Hindlimb muscle (tissue), 1 donor: ENCODE results near the gene RAB26. TPM values are rescaled to one million over a fixed set of nuclear protein-coding genes. Genes with fewer than 3 reads are reported as not detected.
"Not testable (repeated sequence)": the region's sequence is repeated elsewhere in the genome, so short reads cannot be mapped to it uniquely, and the experiment has no call there.

Experiments used
- DNase-seq: peaks from one replicate; pipeline ENCODE4 v3.0.0-alpha.2; 2013
- polyA plus RNA-seq: library from polyadenylated mRNA; unstranded; fragments of 120-200 nt; gene quantifications from one replicate; pipeline ENCODE4 v1.2.1, GENCODE V29; 2013; ENCODE audit not compliant: insufficient read length

The RAB26 gene
- polyA plus RNA-seq, 1 donor, result 0.92 TPM

DNA sequence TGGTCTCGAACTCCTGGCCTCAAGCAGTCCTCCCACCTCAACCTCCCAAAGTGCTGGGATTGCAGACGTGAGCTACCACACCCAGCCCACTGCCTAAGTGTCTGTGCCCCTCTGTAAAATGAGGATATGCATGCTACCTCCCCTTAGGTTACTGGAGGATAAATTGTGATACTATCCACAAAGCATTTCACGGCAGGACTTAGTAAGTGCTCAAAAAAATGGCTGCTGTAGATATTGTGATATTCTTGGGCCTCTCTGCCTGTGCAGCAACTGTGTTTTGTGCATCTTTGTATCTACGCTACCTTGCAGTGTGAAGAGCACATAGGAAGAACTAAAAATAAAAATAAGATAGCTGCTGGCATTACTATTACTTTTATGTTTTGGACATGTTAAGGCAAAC is 49.9 kb downstream of the RAB26 start:
- no peak for DNase-seq

DNA sequence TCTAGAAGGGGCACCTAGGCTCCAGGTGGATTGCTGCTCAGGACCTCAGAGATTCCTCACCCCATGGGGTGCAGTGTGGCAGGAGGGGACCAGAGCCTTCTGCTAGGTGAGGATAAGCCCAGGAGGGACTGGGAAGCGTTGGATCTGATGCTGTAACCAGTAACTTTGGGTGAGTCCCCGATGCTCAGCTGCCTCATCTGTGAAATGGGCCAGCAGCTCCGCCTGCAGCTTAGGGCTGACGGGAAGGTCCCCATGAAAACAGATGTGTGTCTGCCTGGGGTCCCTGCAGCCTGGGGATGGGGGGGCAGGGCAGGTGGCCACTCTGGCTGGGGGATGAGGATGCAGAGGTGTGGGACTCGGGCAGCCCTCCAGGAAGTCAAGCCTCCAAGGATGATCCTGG is 50.7 kb downstream of the RAB26 start:
- no peak for DNase-seq

DNA sequence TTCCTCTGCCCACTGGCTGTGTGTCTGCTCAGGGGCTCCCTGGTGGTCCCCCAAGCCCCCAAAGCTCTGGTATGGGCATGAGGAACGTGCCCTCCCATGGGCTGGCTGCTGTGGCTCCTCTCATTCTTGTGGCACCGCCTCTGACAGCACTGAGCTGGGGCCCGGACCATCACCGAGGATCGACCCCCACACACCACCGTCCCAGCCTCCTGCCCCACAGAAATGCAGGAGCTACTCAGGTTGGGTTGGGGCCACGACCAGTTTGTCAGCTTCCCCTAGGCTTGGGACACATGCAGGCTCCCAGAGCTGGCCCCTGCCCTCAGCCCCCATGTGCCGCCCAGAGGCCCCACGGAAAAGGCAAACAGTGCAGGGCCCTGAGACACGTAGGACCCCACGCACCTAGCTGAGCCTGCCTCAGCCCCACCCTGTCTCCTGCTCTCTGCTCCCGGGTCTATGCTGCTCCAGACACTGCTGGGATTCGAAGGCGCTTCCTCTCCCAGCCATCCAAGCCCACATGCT is 51.3 kb downstream of the RAB26 start:
- DNase-seq, result no peak

GRCh38 chr16:2200313-2200712 is 51.9 kb downstream of the RAB26 start:
- no peak for DNase-seq

DNA sequence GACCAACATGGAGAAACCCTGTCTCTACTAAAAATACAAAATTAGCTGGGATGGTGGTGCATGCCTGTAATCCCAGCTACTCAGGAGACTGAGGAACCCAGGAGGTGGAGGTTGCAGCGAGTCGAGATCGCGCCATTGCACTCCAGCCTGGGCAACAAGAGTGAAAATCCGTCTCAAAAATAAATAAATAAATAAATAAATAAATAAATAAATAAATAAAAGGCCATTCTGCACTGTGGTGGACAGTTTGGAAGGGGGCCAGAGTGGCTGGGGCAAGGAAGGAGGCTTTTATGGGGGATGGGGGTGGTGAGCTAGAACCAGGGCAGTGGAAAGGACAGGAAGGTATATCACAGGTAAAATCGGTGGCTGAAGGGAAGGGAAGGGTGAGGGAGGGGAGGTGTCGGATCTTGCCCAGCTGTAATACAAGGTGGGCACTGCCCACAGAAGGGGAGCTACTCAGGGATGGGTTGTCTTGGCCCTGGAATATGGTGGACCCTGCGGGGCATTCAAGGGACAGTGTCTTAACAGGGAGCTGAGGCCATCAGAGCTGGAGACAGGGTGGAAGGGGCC is 54.8 kb downstream of the RAB26 start:
- DNase-seq, result not testable (repeated sequence)

Other genes with a start within 250 kb of the RAB26 start
- gene HS3ST6, start 230.2 kb upstream of the RAB26 start, polyA plus RNA-seq, result 0.21 TPM
- 39.0 TPM for gene MSRB1, start 205.4 kb upstream of the RAB26 start, polyA plus RNA-seq
- 72.5 TPM for gene RPL3L, start 193.9 kb upstream of the RAB26 start, polyA plus RNA-seq
- 145 TPM for gene NDUFB10, start 189.1 kb upstream of the RAB26 start, polyA plus RNA-seq
- 3,719 TPM for gene RPS2, start 183.8 kb upstream of the RAB26 start, polyA plus RNA-seq
- gene RNF151, start 181.8 kb upstream of the RAB26 start, polyA plus RNA-seq, result not detected
- 34.3 TPM for gene TBL3, start 176.6 kb upstream of the RAB26 start, polyA plus RNA-seq
- 1.3 TPM for gene NOXO1, start 167.2 kb upstream of the RAB26 start, polyA plus RNA-seq
- 20.2 TPM for gene GFER, start 164.4 kb upstream of the RAB26 start, polyA plus RNA-seq
- 2.1 TPM for gene SYNGR3, start 158.7 kb upstream of the RAB26 start, polyA plus RNA-seq
- gene ZNF598, start 138.8 kb upstream of the RAB26 start, polyA plus RNA-seq, result 32.1 TPM
- gene NPW, start 128.8 kb upstream of the RAB26 start, polyA plus RNA-seq, result 0.72 TPM
- gene NHERF2, start 121.7 kb upstream of the RAB26 start, polyA plus RNA-seq, result 47.8 TPM
- gene NTHL1, start 100.8 kb upstream of the RAB26 start, polyA plus RNA-seq, result 13.5 TPM
- 92.4 TPM for gene TSC2, start 100.6 kb upstream of the RAB26 start, polyA plus RNA-seq
- 181 TPM for gene PKD1, start 12.7 kb upstream of the RAB26 start, polyA plus RNA-seq
- gene TRAF7, start 7.2 kb downstream of the RAB26 start, polyA plus RNA-seq, result 46.7 TPM
- 3.1 TPM for gene CASKIN1, start 48.0 kb downstream of the RAB26 start, polyA plus RNA-seq
- gene MLST8, start 56.8 kb downstream of the RAB26 start, polyA plus RNA-seq, result 41.0 TPM
- gene BRICD5, start 62.2 kb downstream of the RAB26 start, polyA plus RNA-seq, result 7.8 TPM
- gene PGP, start 66.2 kb downstream of the RAB26 start, polyA plus RNA-seq, result 15.7 TPM
- 16.4 TPM for gene E4F1, start 75.0 kb downstream of the RAB26 start, polyA plus RNA-seq
- 1.1 TPM for gene DNASE1L2, start 87.8 kb downstream of the RAB26 start, polyA plus RNA-seq
- 65.3 TPM for gene ECI1, start 103.0 kb downstream of the RAB26 start, polyA plus RNA-seq
- 183 TPM for gene RNPS1, start 119.5 kb downstream of the RAB26 start, polyA plus RNA-seq
- gene ABCA3, start 192.1 kb downstream of the RAB26 start, polyA plus RNA-seq, result 18.4 TPM